ENCODE data around the gene TMTC1.

Gene TMTC1

GRCh38 chr12:29565727-29566126 lies 218.0 kb downstream of the TMTC1 start (continued):
- no peak for TF ChIP-seq CSDC2 (CRISPR knock-in tag; IDR thresholded peaks at IDR 0.05)

DNA sequence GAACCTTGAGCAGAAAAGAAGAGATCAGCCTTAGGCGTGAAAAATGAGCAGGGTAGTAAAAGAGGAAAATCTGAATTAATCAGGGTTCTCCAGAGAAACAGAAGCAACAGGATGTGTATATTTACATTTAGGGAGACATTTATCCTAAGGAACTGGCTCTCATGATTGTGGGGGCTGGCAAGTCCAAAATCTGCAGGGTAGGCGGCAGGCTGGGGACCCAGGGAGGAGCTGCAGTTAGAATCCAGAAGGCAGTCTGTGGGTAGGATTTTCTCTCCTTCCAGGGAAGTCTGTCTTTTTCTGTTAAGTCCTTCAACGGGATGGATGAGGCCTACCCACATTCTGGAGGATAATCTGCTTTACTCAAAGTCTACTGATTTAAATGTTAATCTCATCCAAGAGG lies 218.8 kb downstream of the TMTC1 start:
- TF ChIP-seq SNAI2 (CRISPR knock-in tag; IDR thresholded peaks at IDR 0.05), result no peak
- TF ChIP-seq ZNF70 (CRISPR knock-in tag; IDR thresholded peaks at IDR 0.05), result no peak
- TF ChIP-seq ARNTL (CRISPR knock-in tag; IDR thresholded peaks at IDR 0.05; ENCODE audit: borderline replicate concordance, low read depth), result no peak
- no peak for TF ChIP-seq TSHZ2 (CRISPR knock-in tag; IDR thresholded peaks at IDR 0.05)
- no peak for TF ChIP-seq ZNF8 (CRISPR knock-in tag; IDR thresholded peaks at IDR 0.05)
- no peak for TF ChIP-seq ESRRG (CRISPR knock-in tag; IDR thresholded peaks at IDR 0.05)
- no peak for TF ChIP-seq RARB (CRISPR knock-in tag; IDR thresholded peaks at IDR 0.05)
- TF ChIP-seq, protein P1, sequence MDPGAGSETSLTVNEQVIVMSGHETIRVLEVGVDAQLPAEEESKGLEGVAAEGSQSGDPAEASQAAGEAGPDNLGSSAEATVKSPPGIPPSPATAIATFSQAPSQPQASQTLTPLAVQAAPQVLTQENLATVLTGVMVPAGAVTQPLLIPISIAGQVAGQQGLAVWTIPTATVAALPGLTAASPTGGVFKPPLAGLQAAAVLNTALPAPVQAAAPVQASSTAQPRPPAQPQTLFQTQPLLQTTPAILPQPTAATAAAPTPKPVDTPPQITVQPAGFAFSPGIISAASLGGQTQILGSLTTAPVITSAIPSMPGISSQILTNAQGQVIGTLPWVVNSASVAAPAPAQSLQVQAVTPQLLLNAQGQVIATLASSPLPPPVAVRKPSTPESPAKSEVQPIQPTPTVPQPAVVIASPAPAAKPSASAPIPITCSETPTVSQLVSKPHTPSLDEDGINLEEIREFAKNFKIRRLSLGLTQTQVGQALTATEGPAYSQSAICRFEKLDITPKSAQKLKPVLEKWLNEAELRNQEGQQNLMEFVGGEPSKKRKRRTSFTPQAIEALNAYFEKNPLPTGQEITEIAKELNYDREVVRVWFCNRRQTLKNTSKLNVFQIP (CRISPR knock-in tag; IDR thresholded peaks at IDR 0.05; ENCODE audit: borderline replicate concordance, low read depth), result no peak
- TF ChIP-seq ZFP3 (CRISPR knock-in tag; IDR thresholded peaks at IDR 0.05), result no peak
- no peak for TF ChIP-seq GLIS3 (CRISPR knock-in tag; IDR thresholded peaks at IDR 0.05)
- ATAC-seq, result no peak

DNA sequence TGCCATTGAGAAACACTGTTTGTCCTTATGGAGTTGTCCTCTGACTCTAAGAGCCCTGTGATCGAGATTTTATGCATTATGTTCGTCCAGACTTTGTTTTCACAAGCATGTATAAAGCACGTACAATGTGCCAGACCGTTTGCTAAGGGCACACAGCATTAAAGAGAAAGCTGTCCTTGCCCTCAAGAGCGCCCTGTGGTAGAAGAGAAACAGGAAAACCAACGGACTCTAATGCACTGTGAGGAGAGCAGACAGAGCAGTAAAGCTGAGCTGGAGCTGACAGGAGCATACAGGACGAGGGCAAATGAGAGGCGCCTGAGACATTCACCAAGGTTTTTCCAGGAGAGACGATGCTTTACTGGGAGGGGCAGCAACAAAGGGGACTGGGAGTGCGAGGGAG lies 220.1 kb downstream of the TMTC1 start:
- ATAC-seq, result no peak
- TF ChIP-seq ZFP3 (CRISPR knock-in tag; IDR thresholded peaks at IDR 0.05) (no peak), TOX (CRISPR knock-in tag; IDR thresholded peaks at IDR 0.05; ENCODE audit: borderline replicate concordance) (no peak), CREB5 (CRISPR knock-in tag; IDR thresholded peaks at IDR 0.05; ENCODE audit: low read depth) (no peak), GLIS3 (CRISPR knock-in tag; IDR thresholded peaks at IDR 0.05) (no peak)

GRCh38 chr12:29563071-29563470 lies 220.7 kb downstream of the TMTC1 start:
- TF ChIP-seq ZFP3 (CRISPR knock-in tag; IDR thresholded peaks at IDR 0.05), result no peak
- no peak for TF ChIP-seq RARB (CRISPR knock-in tag; IDR thresholded peaks at IDR 0.05)
- no peak for TF ChIP-seq CREB5 (CRISPR knock-in tag; IDR thresholded peaks at IDR 0.05; ENCODE audit: low read depth)
- no peak for TF ChIP-seq ZNF565 (CRISPR knock-in tag; conservative IDR thresholded peaks at IDR 0.05; ENCODE audit: low read depth)
- no peak for TF ChIP-seq TSHZ2 (CRISPR knock-in tag; IDR thresholded peaks at IDR 0.05)
- TF ChIP-seq, protein P2, sequence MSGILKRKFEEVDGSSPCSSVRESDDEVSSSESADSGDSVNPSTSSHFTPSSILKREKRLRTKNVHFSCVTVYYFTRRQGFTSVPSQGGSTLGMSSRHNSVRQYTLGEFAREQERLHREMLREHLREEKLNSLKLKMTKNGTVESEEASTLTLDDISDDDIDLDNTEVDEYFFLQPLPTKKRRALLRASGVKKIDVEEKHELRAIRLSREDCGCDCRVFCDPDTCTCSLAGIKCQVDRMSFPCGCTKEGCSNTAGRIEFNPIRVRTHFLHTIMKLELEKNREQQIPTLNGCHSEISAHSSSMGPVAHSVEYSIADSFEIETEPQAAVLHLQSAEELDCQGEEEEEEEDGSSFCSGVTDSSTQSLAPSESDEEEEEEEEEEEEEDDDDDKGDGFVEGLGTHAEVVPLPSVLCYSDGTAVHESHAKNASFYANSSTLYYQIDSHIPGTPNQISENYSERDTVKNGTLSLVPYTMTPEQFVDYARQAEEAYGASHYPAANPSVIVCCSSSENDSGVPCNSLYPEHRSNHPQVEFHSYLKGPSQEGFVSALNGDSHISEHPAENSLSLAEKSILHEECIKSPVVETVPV (CRISPR knock-in tag; IDR thresholded peaks at IDR 0.05), result no peak
- TF ChIP-seq TCF4 (CRISPR knock-in tag; IDR thresholded peaks at IDR 0.05; ENCODE audit: borderline replicate concordance), result no peak
- no peak for TF ChIP-seq ZFP30 (CRISPR knock-in tag; IDR thresholded peaks at IDR 0.05)
- TF ChIP-seq ZNF8 (CRISPR knock-in tag; IDR thresholded peaks at IDR 0.05), result no peak
- no peak for TF ChIP-seq SNAI2 (CRISPR knock-in tag; IDR thresholded peaks at IDR 0.05)
- no peak for TF ChIP-seq ARNTL (CRISPR knock-in tag; IDR thresholded peaks at IDR 0.05; ENCODE audit: borderline replicate concordance, low read depth)
- TF ChIP-seq ESRRG (CRISPR knock-in tag; IDR thresholded peaks at IDR 0.05), result no peak
- no peak for ATAC-seq
